PC-3 (cell line): ENCODE measurements around the gene FOXP1. TPM values are rescaled to one million over a fixed set of nuclear protein-coding genes. Genes with fewer than 3 reads are reported as not detected.
A peak's percentile ranks its signal among the peaks of the same experiment; 100 is the strongest.

Experiments used
- ATAC-seq: fragments of 200-7000 bp; cut with Tn5 transposase; 2 replicates; pipeline ENCODE4 v1.9.1; 2020; ENCODE audit warnings: mild to moderate bottlenecking, moderate library complexity
- BruUV-seq: library from RNA; stranded (reverse); fragments of 400-500 nt; replicated peaks from 2 replicates; lab custom pipeline; 2021; lab: Mats Ljungman, UMichigan
- CTCF ChIA-PET: fragments of 300-600 bp; sonication (Branson Sonifier 250); formaldehyde crosslinking; loops from one replicate; lab custom pipeline; 2022; ENCODE audit warnings: antibody characterized with exemption; lab: Charles Lee
- POLR2A ChIA-PET: fragments of 300-600 bp; sonication (Branson Sonifier 250); formaldehyde crosslinking; loops from one replicate; lab custom pipeline; 2022; ENCODE audit warnings: antibody characterized with exemption; ENCODE audit not compliant: unreplicated experiment; lab: Charles Lee
- DNase-seq: peaks from one replicate; pipeline ENCODE4 v3.0.0-alpha.2; 2015
- H2AFZ ChIP-seq: fragments of 300-600 bp; sonication (generic); 2 replicates; pipeline ENCODE4 v1.6.0; 2016; ENCODE audit warnings: antibody characterized with exemption, low read length
- H3F3A ChIP-seq: fragments of 300-600 bp; sonication (generic); one replicate; pipeline ENCODE4 v1.6.0; 2017; ENCODE audit warnings: antibody characterized with exemption, low read length, control low read depth, mild to moderate bottlenecking; ENCODE audit not compliant: unreplicated experiment
- H3K27ac ChIP-seq: fragments of 300-600 bp; sonication (generic); 2 replicates; pipeline ENCODE4 v1.5.1; 2016; ENCODE audit warnings: mild to moderate bottlenecking, low read length
- H3K27me3 ChIP-seq: fragments of 300-600 bp; sonication (generic); 2 replicates; pipeline ENCODE4 v1.6.1; 2016; ENCODE audit warnings: low read length, mixed read lengths
- H3K36me3 ChIP-seq: fragments of 300-600 bp; sonication (generic); 2 replicates; pipeline ENCODE4 v1.6.1; 2016; ENCODE audit warnings: low read depth, mixed run types, low read length, mixed read lengths
- H3K4me1 ChIP-seq: fragments of 300-600 bp; sonication (generic); 2 replicates; pipeline ENCODE4 v1.5.1; 2016; ENCODE audit warnings: low read length; ENCODE audit not compliant: insufficient read depth
- H3K4me2 ChIP-seq: fragments of 300-600 bp; sonication (generic); 2 replicates; pipeline ENCODE4 v1.6.0; 2016; ENCODE audit warnings: low read length
- H3K4me3 ChIP-seq: fragments of 300-600 bp; sonication (generic); 2 replicates; pipeline ENCODE4 v1.5.1; 2016; ENCODE audit warnings: mild to moderate bottlenecking, low read length, mixed read lengths
- H3K79me2 ChIP-seq: fragments of 300-600 bp; sonication (generic); 2 replicates; pipeline ENCODE4 v1.6.1; 2017; ENCODE audit warnings: low read length, mixed read lengths
- H3K9ac ChIP-seq: fragments of 300-600 bp; sonication (generic); 2 replicates; pipeline ENCODE4 v1.6.0; 2016; ENCODE audit warnings: mild to moderate bottlenecking, low read length
- H3K9me2 ChIP-seq: fragments of 300-600 bp; sonication (generic); replicated peaks from 2 replicates; pipeline ENCODE4 v1.6.1; 2016; ENCODE audit warnings: mixed run types, low read length, mixed read lengths
- H3K9me3 ChIP-seq: fragments of 300-600 bp; sonication (generic); 2 replicates; pipeline ENCODE4 v1.6.1; 2016; ENCODE audit warnings: low read length, mixed read lengths
- H4K20me1 ChIP-seq: fragments of 300-600 bp; sonication (generic); 2 replicates; pipeline ENCODE4 v1.6.1; 2016; ENCODE audit warnings: low read length, mixed read lengths
- CTCF ChIP-seq: fragments of 300-600 bp; sonication (generic); conservative IDR thresholded peaks from 2 replicates; pipeline ENCODE4 v1.5.1; 2017; ENCODE audit warnings: antibody characterized with exemption, low read depth, mild to moderate bottlenecking, low read length
- EZH2 ChIP-seq: fragments of 300-600 bp; sonication (generic); IDR thresholded peaks from one replicate; pipeline ENCODE4 v1.6.1; 2017; ENCODE audit warnings: antibody characterized with exemption, mild to moderate bottlenecking, low read length; ENCODE audit not compliant: unreplicated experiment
- EZH2phosphoT487 ChIP-seq: fragments of 300-600 bp; sonication (generic); IDR thresholded peaks from 2 replicates; pipeline ENCODE4 v1.6.1; 2018; ENCODE audit warnings: mild to moderate bottlenecking, antibody characterized with exemption, low read length, borderline replicate concordance
- intact Hi-C: fragments of 100-400 bp; cut with micrococcal nuclease; formaldehyde crosslinking; loops from 2 replicates; pipeline ENCODE4 v1.9.0; 2023
- total RNA-seq: library from RNA; depleted of rRNA; stranded (reverse); fragments of >200 nt; gene quantifications from 2 replicates; pipeline ENCODE4 v1.2.3, GENCODE V29; 2014

The FOXP1 gene
- total RNA-seq, 1 experiment from 2014 or later, result 35.3 TPM

GRCh38 chr3:71252466-71252865 is 331.1 kb downstream of the FOXP1 start:
- Histone ChIP-seq H3K9me2 (no peaks in the 10 kb centered on the region), H3K4me2 (no peak overlapping the region), H3K4me1 (peaks cover 17% of the 10 kb centered on the region), H3K9ac (no peak overlapping the region), H3F3A (no peaks in the 10 kb centered on the region), H4K20me1 (no peaks in the 10 kb centered on the region), H3K36me3 (no peaks in the 10 kb centered on the region), H3K27me3 (no peaks in the 10 kb centered on the region), H3K9me3 (no peaks in the 10 kb centered on the region), H3K4me3 (no peak overlapping the region), H2AFZ (no peak overlapping the region), H3K79me2 (no peaks in the 10 kb centered on the region), H3K27ac (peak overlapping the region; percentile 79)
- BruUV-seq, result no TSS peak
- DNase-seq (no peak), ATAC-seq (no peak)
- intact Hi-C loops, result no loop called here
- POLR2A ChIA-PET, result interaction anchor here (0.6 kb wide), 1 partner anchor 14 kb away, joined by 3 read pairs; no protein-coding TSS in a partner anchor
- TF ChIP-seq EZH2 (no peak), CTCF (no peak), EZH2phosphoT487 (no peak)
- CTCF ChIA-PET, result interaction anchor here (0.6 kb wide), 1 partner anchor 53 kb away, joined by 3 read pairs; no protein-coding TSS in a partner anchor

- CTCF ChIA-PET, result no interaction called here
- peak; percentile 87 for ATAC-seq
- TF ChIP-seq CTCF (no peak), EZH2phosphoT487 (no peak), EZH2 (no peak)
Measured at GRCh38 chr3:71251156-71251775, 332.3 kb downstream of the FOXP1 start.

GRCh38 chr3:71250026-71250425 is 333.5 kb downstream of the FOXP1 start:
- H3K27ac ChIP-seq, result no peak overlapping the region
- ATAC-seq (no peak), DNase-seq (no peak)
- no peaks in the 10 kb centered on the region for H3K79me2 ChIP-seq
- CTCF ChIA-PET, result no interaction called here
- H3K4me2 ChIP-seq, result no peak overlapping the region
- H3K36me3 ChIP-seq, result no peaks in the 10 kb centered on the region
- H4K20me1 ChIP-seq, result no peaks in the 10 kb centered on the region
- H3K9me3 ChIP-seq, result no peaks in the 10 kb centered on the region
- BruUV-seq, result no TSS peak
- no peak overlapping the region for H2AFZ ChIP-seq
- intact Hi-C loops, result no loop called here
- peaks cover 19% of the 10 kb centered on the region for H3K4me1 ChIP-seq
- no peaks in the 10 kb centered on the region for H3K27me3 ChIP-seq
- POLR2A ChIA-PET, result no interaction called here
- no peaks in the 10 kb centered on the region for H3F3A ChIP-seq
- TF ChIP-seq EZH2 (no peak), EZH2phosphoT487 (no peak)
- no peak overlapping the region for H3K9ac ChIP-seq
- no peaks in the 10 kb centered on the region for H3K9me2 ChIP-seq
- H3K4me3 ChIP-seq, result no peak overlapping the region

More at GRCh38 chr3:71251156-71251775, 332.3 kb downstream of the FOXP1 start:
- H3K36me3 ChIP-seq, result no peaks in the 10 kb centered on the region
- H3K27ac ChIP-seq, result peak overlapping the region; percentile 79
- peaks cover 16% of the 10 kb centered on the region for H3K4me1 ChIP-seq
- H2AFZ ChIP-seq, result peak overlapping the region; percentile 13; the same call in 1 of the 2 replicates
- no peaks in the 10 kb centered on the region for H4K20me1 ChIP-seq
- no TSS peak for BruUV-seq
- intact Hi-C loops, result no loop called here
- no peaks in the 10 kb centered on the region for H3K9me3 ChIP-seq
- no peak overlapping the region for H3K4me3 ChIP-seq
- H3K79me2 ChIP-seq, result no peaks in the 10 kb centered on the region
- peak overlapping the region; percentile 23 for H3K4me2 ChIP-seq
- H3F3A ChIP-seq, result no peaks in the 10 kb centered on the region
- peak overlapping the region; percentile 19; the same call in 1 of the 2 replicates for H3K9ac ChIP-seq
- H3K27me3 ChIP-seq, result no peaks in the 10 kb centered on the region
- peak; percentile 89 for DNase-seq
- no peaks in the 10 kb centered on the region for H3K9me2 ChIP-seq
- POLR2A ChIA-PET, result no interaction called here
